Stomach (tissue), 4 donors: Measurements from ENCODE around the gene TBC1D25.

Source experiments
- CTCF ChIP-seq, 7 experiments: fragments of 450-650 bp in 4 of 7; fragments of 200-600 bp in 3 of 7; sonication (generic) in 3 of 7; IDR thresholded peaks; one replicate each; pipeline ENCODE4 v1.5.1; 2016 to 2019; ENCODE audit warnings: antibody characterized with exemption in 7 of 7, control low read depth in 2 of 7, mild to moderate bottlenecking in 1 of 7
- POLR2A ChIP-seq, 4 donors: fragments of 450-650 bp; IDR thresholded peaks; one replicate each; pipeline ENCODE4 v1.6.1; 2016; ENCODE audit warnings: antibody characterized with exemption in 4 of 4, control low read depth in 2 of 4, mild to moderate bottlenecking in 1 of 4, moderate library complexity in 1 of 4
- POLR2AphosphoS5 ChIP-seq, 3 donors: sonication (generic); formaldehyde crosslinking; IDR thresholded peaks; one replicate each; pipeline ENCODE4 v1.6.1; 2016; ENCODE audit warnings: antibody characterized with exemption in 3 of 3

- no peak for TF ChIP-seq POLR2A (IDR thresholded peaks at IDR 0.05)
- no peak for TF ChIP-seq POLR2AphosphoS5 (IDR thresholded peaks at IDR 0.05)
- no peak for TF ChIP-seq CTCF (IDR thresholded peaks at IDR 0.05)
Measured at GRCh38 chrX:48560681-48561080, 21.2 kb downstream of the TBC1D25 start.
